Adrenal gland (tissue), 5 donors: Measurements from ENCODE around the gene ANKS1A.

Experiments
- POLR2A ChIP-seq, 2 donors: fragments of 450-650 bp; IDR thresholded peaks; one replicate each; pipeline ENCODE4 v1.6.1; 2017; ENCODE audit warnings: antibody characterized with exemption in 2 of 2, mild to moderate bottlenecking in 2 of 2, moderate library complexity in 1 of 2
- TF ChIP-seq, protein P1 (sequence below), 6 experiments: fragments of 450-650 bp in 4 of 6; fragments of 200-600 bp in 2 of 6; sonication (generic) in 1 of 6; IDR thresholded peaks; 1 replicate in 5 of 6; 2 replicates in 1 of 6; pipeline versions ENCODE4 v1.5.1 to v1.8.0; 2016 to 2021; ENCODE audit warnings: antibody characterized with exemption in 6 of 6, mild to moderate bottlenecking in 2 of 6, moderate library complexity in 1 of 6
- donor health status: DM: no; HTN: no; CAD: no.

- TF ChIP-seq, protein P1, sequence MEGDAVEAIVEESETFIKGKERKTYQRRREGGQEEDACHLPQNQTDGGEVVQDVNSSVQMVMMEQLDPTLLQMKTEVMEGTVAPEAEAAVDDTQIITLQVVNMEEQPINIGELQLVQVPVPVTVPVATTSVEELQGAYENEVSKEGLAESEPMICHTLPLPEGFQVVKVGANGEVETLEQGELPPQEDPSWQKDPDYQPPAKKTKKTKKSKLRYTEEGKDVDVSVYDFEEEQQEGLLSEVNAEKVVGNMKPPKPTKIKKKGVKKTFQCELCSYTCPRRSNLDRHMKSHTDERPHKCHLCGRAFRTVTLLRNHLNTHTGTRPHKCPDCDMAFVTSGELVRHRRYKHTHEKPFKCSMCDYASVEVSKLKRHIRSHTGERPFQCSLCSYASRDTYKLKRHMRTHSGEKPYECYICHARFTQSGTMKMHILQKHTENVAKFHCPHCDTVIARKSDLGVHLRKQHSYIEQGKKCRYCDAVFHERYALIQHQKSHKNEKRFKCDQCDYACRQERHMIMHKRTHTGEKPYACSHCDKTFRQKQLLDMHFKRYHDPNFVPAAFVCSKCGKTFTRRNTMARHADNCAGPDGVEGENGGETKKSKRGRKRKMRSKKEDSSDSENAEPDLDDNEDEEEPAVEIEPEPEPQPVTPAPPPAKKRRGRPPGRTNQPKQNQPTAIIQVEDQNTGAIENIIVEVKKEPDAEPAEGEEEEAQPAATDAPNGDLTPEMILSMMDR (IDR thresholded peaks at IDR 0.05): no peak
- no peak for TF ChIP-seq POLR2A (IDR thresholded peaks at IDR 0.05)
Observed at GRCh38 chr6:34969662-34970265, 80.7 kb downstream of the ANKS1A start.
